GM18519 (cell line): ENCODE data around the gene ZNF622.
"Not testable (repeated sequence)": the region's sequence is repeated elsewhere in the genome, so short reads cannot be mapped to it uniquely, and the experiment has no call there.

Source experiments
- ATAC-seq: cut with Tn5 transposase; IDR thresholded peaks from one replicate; pipeline ENCODE4 v1.9.1; 2021; ENCODE audit warnings: mild to moderate bottlenecking, moderate library complexity; ENCODE audit not compliant: unreplicated experiment, low FRiP score

Gene ZNF622

DNA sequence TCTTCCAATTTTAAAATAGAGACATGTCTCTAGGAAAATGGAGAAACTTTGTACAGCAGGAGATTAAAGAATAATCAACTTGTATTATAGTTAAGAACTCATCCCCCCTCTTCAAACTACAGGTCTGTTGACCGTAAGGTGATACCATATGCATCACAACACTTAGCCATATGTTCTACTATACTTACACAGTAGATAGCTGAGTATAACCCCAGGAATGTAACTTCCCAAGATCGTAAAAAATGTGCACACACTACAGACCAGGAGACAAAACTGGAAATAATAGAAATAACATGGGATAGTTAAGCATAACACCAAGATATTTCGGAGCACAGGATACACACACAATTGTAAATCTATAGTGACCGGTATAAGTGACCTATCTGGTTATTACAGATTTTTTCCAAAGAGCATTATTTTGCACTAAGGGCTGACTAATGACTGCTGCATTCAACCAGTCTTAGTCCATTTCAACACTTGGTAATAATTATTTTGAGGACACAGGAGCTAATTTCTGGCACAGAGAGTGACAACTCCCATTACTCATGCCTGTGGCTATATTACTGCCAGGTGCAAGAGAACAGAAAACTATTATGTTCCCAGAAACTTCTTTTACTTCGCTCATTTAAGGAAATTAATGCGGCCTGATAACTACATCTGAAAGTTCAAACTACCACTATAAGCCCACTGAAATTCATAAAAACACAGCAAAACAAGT is 15.4 kb upstream of the ZNF622 start:
- no peak for ATAC-seq

GRCh38 chr5:16480144-16480543 is 14.5 kb upstream of the ZNF622 start:
- no peak for ATAC-seq

GRCh38 chr5:16477541-16477940 is 11.9 kb upstream of the ZNF622 start:
- no peak for ATAC-seq

DNA sequence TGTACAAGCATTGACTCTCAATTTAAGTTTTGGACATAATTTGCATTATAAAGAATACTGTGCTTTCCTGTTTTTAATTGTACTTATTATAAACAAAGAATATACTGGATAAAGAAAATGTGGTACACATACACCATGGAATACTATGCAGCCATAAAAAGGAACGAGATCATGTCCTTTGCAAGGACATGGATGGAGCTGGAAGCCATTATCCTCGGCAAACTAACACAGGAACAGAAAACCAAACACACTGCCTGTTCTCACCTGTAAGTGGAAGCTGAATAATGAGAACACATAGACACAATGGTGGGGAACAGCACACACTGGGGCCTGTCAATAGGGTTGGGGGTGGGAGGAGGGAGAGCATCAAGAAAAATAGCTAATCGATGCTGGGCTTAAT is 10.8 kb upstream of the ZNF622 start:
- ATAC-seq, result not testable (repeated sequence)

- no peak for ATAC-seq
Measured at GRCh38 chr5:16471387-16471786, 5.8 kb upstream of the ZNF622 start.

DNA sequence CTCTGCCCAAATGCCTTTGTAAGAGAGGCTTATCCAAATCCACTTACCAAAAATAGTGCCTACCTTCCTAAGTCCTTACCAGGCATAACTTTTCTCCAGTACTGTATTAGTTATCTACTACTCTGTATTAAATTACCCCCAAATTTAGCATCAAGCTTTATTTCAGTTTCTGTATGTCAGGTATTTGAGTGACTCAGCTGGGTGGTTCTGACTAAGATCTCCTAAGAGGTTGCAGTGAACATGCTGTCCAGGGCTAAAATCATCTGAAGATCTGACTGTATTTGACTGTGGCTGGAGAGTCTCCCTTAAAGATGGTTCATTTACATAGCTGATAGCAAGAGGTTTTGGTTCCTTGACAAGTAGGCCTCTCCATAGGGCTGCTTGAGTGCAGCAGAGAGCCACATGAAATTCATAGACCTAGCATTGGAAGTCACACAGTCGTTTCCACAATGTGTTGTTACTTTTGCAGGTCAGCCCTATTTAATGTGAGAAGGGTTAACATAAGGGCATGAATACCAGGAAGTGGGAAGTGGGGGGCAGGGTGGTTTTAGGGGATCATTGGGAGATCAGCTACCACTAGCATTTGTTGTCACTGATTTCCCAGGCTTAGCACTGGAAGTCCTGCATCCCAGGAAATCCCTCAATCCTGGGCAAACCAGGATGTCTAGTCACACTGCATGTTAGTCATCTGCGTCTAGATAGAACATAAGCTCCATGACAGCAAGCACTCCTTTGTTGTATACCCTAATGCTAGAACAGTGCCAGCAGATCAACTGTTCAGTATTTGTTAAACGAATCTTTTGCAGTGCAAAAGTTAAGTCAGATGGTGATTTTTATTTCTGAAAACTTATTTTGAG is 2.0 kb upstream of the ZNF622 start:
- peak; percentile 91 for ATAC-seq

DNA sequence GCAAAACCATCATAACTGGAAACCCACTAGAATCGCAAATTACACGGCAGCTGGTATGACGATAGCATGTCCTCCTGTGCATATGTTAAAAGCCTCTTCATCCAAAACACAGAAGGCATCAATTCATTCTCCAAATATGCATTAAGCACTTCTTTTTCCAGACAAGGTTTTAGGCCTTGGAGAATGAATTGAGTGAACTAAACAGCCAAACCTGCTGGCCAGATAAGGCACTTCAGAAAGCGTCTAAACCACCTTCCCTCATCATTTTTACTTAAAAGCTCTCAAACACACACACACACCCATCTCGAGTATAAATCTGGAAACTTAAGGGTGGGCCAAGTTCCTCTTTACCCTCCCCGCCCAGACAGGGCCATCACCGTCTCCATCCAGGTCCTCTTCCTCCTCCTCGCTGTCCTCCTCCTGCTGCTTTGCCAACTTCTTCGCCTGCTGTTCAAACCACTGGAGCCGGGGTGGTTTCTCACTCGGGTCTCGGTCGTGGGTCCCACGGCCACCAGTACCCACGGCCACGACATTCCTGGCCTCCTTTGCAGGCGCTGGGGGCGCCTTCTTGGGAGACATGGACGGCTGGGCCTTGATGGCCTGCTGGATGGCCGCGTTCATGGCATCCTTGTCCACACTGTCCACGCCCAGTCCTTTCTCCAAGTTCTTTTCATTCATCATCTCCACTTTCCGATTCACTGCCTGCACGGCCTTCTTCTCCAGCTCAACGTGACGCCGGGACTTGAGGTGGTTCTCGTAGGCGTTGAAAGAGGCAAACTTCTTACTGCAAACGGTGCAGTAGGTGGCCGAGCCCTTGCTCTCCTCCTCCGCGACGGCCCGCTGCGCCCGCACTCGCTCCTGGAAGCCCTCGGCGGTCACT is 696 bp downstream of the ZNF622 start:
- ATAC-seq, result no peak

- ATAC-seq, result no peak
Measured at GRCh38 chr5:16464231-16464630, 1.4 kb downstream of the ZNF622 start.

- no peak for ATAC-seq
Measured at GRCh38 chr5:16461782-16462181, 3.8 kb downstream of the ZNF622 start.

GRCh38 chr5:16461026-16461425 is 4.6 kb downstream of the ZNF622 start:
- ATAC-seq, result no peak

DNA sequence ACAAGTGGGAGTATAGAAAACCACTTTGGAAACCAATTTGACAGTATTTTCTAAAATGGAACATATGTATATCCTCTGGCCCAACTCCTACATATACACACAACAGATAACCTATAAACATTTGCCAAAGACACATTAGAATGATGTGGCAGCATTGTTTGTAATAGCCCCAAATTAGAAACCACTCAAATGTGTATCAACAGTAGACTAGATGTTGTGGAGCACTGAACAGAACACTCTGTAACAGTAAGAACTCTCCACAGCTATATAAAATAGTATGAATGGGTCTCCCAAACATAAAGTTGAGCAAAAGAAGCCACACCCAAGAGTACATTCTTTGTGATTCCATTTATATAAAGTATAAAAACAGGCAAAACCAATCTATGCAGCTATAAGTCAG is 6.1 kb downstream of the ZNF622 start:
- ATAC-seq, result no peak

DNA sequence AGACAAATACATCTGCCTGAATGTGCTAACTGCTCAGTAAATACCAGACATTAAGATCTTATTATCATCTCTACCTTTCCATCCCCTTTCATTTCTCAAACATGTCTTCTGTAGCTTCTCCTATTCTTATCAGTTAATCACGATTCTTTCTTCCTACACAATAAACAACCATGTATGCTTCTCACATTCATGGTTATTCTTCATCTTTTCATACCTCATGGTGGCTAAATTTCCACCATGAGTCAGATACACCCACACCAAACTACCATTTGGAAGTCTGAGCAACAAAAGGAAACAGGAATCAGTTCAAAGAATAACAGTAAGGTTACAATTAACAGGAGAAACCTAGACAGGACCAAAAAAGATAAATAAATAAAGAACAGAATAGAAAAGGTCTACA is 7.7 kb downstream of the ZNF622 start:
- ATAC-seq, result no peak

DNA sequence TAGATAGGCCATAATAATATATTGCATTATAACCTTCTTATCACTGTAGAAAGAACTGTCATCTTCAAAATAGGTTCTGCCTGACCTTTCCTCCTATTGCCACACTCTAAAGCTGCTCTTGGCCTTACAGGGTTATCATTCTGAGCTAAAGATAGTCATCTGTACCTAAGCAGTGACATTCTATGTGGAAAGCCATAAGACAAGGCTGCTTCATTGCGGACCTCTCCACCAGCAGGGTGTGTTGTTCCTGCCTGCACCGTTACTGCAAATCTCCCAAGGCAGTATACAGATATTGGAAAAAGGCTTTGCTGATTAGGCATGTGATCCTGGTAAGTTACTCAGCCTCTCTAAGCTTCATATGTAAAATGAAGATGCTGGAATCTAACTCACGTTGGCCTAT is 8.1 kb downstream of the ZNF622 start:
- no peak for ATAC-seq

DNA sequence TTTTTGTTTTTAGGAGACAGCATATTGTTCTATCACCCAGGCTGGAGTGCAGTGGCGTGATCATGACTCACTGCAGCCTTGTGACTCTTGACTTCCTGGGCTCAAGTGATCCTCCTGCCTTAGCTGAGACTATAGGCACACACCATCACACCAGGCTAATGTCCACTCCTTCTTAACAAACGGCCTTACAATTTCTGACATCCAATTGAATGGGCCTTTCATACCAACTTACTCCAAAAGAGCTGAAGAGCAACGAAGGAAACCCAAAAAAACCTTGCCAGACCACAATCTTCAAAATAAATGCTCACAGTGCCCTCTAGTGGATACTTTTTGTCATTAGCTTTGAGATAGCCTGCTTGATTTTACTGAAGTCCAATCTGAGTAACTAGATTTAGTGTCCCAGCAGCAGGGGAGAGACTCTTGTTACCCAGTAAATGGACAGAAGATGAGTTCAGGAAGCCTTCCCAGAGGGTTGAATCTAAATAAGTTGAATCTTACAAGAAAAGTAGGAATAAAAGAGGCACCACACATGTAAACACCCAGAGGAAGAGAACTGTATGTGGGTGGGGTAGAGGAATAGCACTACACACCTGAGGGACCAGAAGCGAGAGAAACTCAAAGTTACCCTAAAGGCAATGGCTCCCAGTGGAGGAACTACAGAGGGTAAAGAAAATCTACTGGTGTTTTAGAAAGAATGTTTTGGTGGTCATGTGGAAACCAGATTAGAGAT is 9.3 kb downstream of the ZNF622 start:
- ATAC-seq, result peak; percentile 73

- no peak for ATAC-seq
Measured at GRCh38 chr5:16455668-16456067, 9.9 kb downstream of the ZNF622 start.

DNA sequence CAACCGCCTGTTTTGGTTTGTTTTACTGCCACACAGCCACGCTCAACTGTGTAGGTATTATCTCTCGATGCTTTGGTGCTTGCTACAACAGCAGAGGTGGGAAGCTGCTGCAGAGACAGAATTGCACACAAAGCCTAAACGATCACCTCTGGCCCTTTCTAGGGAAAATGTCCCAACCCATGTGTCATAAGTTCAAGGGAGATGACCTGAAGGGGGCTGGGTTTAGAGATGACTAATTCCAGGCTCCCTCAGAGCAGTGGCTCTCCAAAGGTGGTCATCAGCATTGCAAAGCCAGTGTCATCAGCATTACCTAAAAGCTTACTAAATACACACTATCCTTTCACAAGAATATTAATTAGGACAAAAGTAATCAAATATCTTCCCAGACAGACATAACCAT is 10.9 kb downstream of the ZNF622 start:
- ATAC-seq, result no peak

GRCh38 chr5:16453609-16454008 is 12.0 kb downstream of the ZNF622 start:
- ATAC-seq, result no peak

- ATAC-seq, result peak; percentile 49
Measured at GRCh38 chr5:16450163-16450562, 15.4 kb downstream of the ZNF622 start.

DNA sequence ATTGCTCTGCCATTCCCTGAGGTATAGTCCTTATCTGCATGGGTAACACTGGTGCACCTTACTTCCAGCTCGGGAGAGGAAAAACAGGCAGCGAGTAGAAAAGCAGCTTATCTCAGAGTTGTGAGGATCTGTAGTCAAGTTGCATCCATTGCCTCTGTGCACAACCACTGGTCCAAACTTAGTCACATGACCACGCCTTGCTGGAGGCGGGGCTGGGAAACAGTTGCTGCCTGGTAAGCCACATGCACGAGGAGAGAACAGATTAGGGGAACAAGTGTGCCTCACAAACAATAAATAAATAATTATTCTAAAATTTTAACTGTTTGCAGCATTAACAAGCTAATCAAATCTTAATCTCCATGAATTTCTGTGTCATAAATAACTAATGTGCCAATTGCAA is 18.6 kb downstream of the ZNF622 start:
- ATAC-seq, result no peak

GRCh38 chr5:16437977-16438376 is 27.6 kb downstream of the ZNF622 start:
- no peak for ATAC-seq
